ENCODE data around the gene TAS1R1. TPM values are rescaled to one million over a fixed set of nuclear protein-coding genes. Genes with fewer than 3 reads are reported as not detected.
A peak's percentile ranks its signal among the peaks of the same experiment; 100 is the strongest.
"Not testable (repeated sequence)": the region's sequence is repeated elsewhere in the genome, so short reads cannot be mapped to it uniquely, and the experiment has no call there.

The TAS1R1 gene
- total RNA-seq, 1 donor: 0.10 TPM

GRCh38 chr1:6538956-6539355, 16.2 kb upstream of the TAS1R1 start:
- H3K9me3 ChIP-seq (ENCODE audit: low read depth, low read length): no peaks in the 10 kb centered on the region
- no peaks in the 10 kb centered on the region for H3K4me1 ChIP-seq (ENCODE audit: insufficient read depth, low read length)
- H3K4me3 ChIP-seq (ENCODE audit: low read length): no peak overlapping the region
- no peaks in the 10 kb centered on the region for H3K27me3 ChIP-seq (ENCODE audit: insufficient read depth, low read length)

- H3K27me3 ChIP-seq (ENCODE audit: insufficient read depth, low read length): no peaks in the 10 kb centered on the region
- H3K9me3 ChIP-seq (ENCODE audit: low read depth, low read length): no peaks in the 10 kb centered on the region
- H3K4me1 ChIP-seq (ENCODE audit: insufficient read depth, low read length): peaks cover 10% of the 10 kb centered on the region
- no peak overlapping the region for H3K4me3 ChIP-seq (ENCODE audit: low read length)
Measured at GRCh38 chr1:6544831-6545230, 10.3 kb upstream of the TAS1R1 start.

GRCh38 chr1:6545276-6546112, 9.6 kb upstream of the TAS1R1 start:
- peaks cover 10% of the 10 kb centered on the region for H3K4me1 ChIP-seq (ENCODE audit: insufficient read depth, low read length)
- H3K9me3 ChIP-seq (ENCODE audit: low read depth, low read length): no peaks in the 10 kb centered on the region
- H3K4me3 ChIP-seq (ENCODE audit: low read length): no peak overlapping the region
- no peaks in the 10 kb centered on the region for H3K27me3 ChIP-seq (ENCODE audit: insufficient read depth, low read length)

- Histone ChIP-seq H3K4me1 (ENCODE audit: insufficient read depth, low read length) (peaks cover 10% of the 10 kb centered on the region), H3K9me3 (ENCODE audit: low read depth, low read length) (no peaks in the 10 kb centered on the region), H3K4me3 (ENCODE audit: low read length) (no peak overlapping the region), H3K27me3 (ENCODE audit: insufficient read depth, low read length) (no peaks in the 10 kb centered on the region)
Measured at GRCh38 chr1:6546326-6546725, 8.8 kb upstream of the TAS1R1 start.

GRCh38 chr1:6547301-6547700, 7.8 kb upstream of the TAS1R1 start:
- no peaks in the 10 kb centered on the region for H3K9me3 ChIP-seq (ENCODE audit: low read depth, low read length)
- H3K27me3 ChIP-seq (ENCODE audit: insufficient read depth, low read length): no peaks in the 10 kb centered on the region
- H3K4me3 ChIP-seq (ENCODE audit: low read length): no peak overlapping the region
- peaks cover 10% of the 10 kb centered on the region for H3K4me1 ChIP-seq (ENCODE audit: insufficient read depth, low read length)

GRCh38 chr1:6554031-6554906, 838 bp upstream of the TAS1R1 start, which contains the start of gene NOL9:
NOL9 (minus strand) TSS chr1:6554513; CDS start chr1:6554502, 11 bp downstream.
- H3K27me3 ChIP-seq (ENCODE audit: insufficient read depth, low read length): no peaks in the 10 kb centered on the region
- H3K4me3 ChIP-seq (ENCODE audit: low read length): peak within 1 kb of the TSS; percentile 93
- no peaks in the 10 kb centered on the region for H3K9me3 ChIP-seq (ENCODE audit: low read depth, low read length)
- peaks cover 20% of the 10 kb centered on the region for H3K4me1 ChIP-seq (ENCODE audit: insufficient read depth, low read length)

- no peaks in the 10 kb centered on the region for H3K27me3 ChIP-seq (ENCODE audit: insufficient read depth, low read length)
- peaks cover 20% of the 10 kb centered on the region for H3K4me1 ChIP-seq (ENCODE audit: insufficient read depth, low read length)
- H3K4me3 ChIP-seq (ENCODE audit: low read length): no peak overlapping the region
- H3K9me3 ChIP-seq (ENCODE audit: low read depth, low read length): no peaks in the 10 kb centered on the region
Measured at GRCh38 chr1:6557597-6557996, 2.5 kb downstream of the TAS1R1 start.

- not testable (repeated sequence) for H3K9me3 ChIP-seq (ENCODE audit: low read depth, low read length); H3K4me3 ChIP-seq (ENCODE audit: low read length); H3K4me1 ChIP-seq (ENCODE audit: insufficient read depth, low read length); H3K27me3 ChIP-seq (ENCODE audit: insufficient read depth, low read length)
Measured at GRCh38 chr1:6559161-6559560, 4.1 kb downstream of the TAS1R1 start.

GRCh38 chr1:6560267-6560666, 5.2 kb downstream of the TAS1R1 start:
- Histone ChIP-seq H3K4me1 (ENCODE audit: insufficient read depth, low read length) (no peaks in the 10 kb centered on the region), H3K27me3 (ENCODE audit: insufficient read depth, low read length) (no peaks in the 10 kb centered on the region), H3K4me3 (ENCODE audit: low read length) (no peak overlapping the region)

GRCh38 chr1:6569033-6569432, 13.9 kb downstream of the TAS1R1 start:
- H3K27me3 ChIP-seq (ENCODE audit: insufficient read depth, low read length): no peaks in the 10 kb centered on the region
- no peaks in the 10 kb centered on the region for H3K9me3 ChIP-seq (ENCODE audit: low read depth, low read length)
- no peak overlapping the region for H3K4me3 ChIP-seq (ENCODE audit: low read length)
- no peaks in the 10 kb centered on the region for H3K4me1 ChIP-seq (ENCODE audit: insufficient read depth, low read length)

More at GRCh38 chr1:6560267-6560666, 5.2 kb downstream of the TAS1R1 start:
- no peaks in the 10 kb centered on the region for H3K9me3 ChIP-seq (ENCODE audit: low read depth, low read length)

- Histone ChIP-seq H3K4me3 (ENCODE audit: low read length) (no peak overlapping the region), H3K4me1 (ENCODE audit: insufficient read depth, low read length) (no peaks in the 10 kb centered on the region), H3K9me3 (ENCODE audit: low read depth, low read length) (no peaks in the 10 kb centered on the region), H3K27me3 (ENCODE audit: insufficient read depth, low read length) (no peaks in the 10 kb centered on the region)
Measured at GRCh38 chr1:6570100-6570499, 15.0 kb downstream of the TAS1R1 start.

GRCh38 chr1:6570987-6571386, 15.9 kb downstream of the TAS1R1 start:
- Histone ChIP-seq H3K27me3 (ENCODE audit: insufficient read depth, low read length) (no peaks in the 10 kb centered on the region), H3K4me3 (ENCODE audit: low read length) (no peak overlapping the region), H3K9me3 (ENCODE audit: low read depth, low read length) (no peaks in the 10 kb centered on the region), H3K4me1 (ENCODE audit: insufficient read depth, low read length) (no peaks in the 10 kb centered on the region)

- Histone ChIP-seq H3K27me3 (ENCODE audit: insufficient read depth, low read length) (no peaks in the 10 kb centered on the region), H3K9me3 (ENCODE audit: low read depth, low read length) (no peaks in the 10 kb centered on the region), H3K4me3 (ENCODE audit: low read length) (no peak overlapping the region), H3K4me1 (ENCODE audit: insufficient read depth, low read length) (no peaks in the 10 kb centered on the region)
Measured at GRCh38 chr1:6572653-6573383, 17.7 kb downstream of the TAS1R1 start.

GRCh38 chr1:6574025-6574620, 19.0 kb downstream of the TAS1R1 start:
- Histone ChIP-seq H3K4me1 (ENCODE audit: insufficient read depth, low read length) (peaks cover under 1% of the 10 kb centered on the region), H3K27me3 (ENCODE audit: insufficient read depth, low read length) (no peaks in the 10 kb centered on the region), H3K9me3 (ENCODE audit: low read depth, low read length) (no peaks in the 10 kb centered on the region), H3K4me3 (ENCODE audit: low read length) (no peak overlapping the region)
